ENCODE results near the gene HIPK3.

Gene HIPK3

GRCh38 chr11:33389635-33390034 is 132.5 kb downstream of the HIPK3 start:
- no peak overlapping the region for H3K4me3 Mint-ChIP-seq
- intact Hi-C loops (cut with micrococcal nuclease), result no loop called here
- H3K27ac Mint-ChIP-seq, result no peak overlapping the region
- H3K27me3 Mint-ChIP-seq, result peaks cover 8% of the 10 kb centered on the region
- H3K36me3 Mint-ChIP-seq (ENCODE audit: low read depth), result no peaks in the 10 kb centered on the region
- peaks cover 22% of the 10 kb centered on the region for H3K4me1 Mint-ChIP-seq (ENCODE audit: low read depth)
- H3K9me3 Mint-ChIP-seq, result no peaks in the 10 kb centered on the region

DNA sequence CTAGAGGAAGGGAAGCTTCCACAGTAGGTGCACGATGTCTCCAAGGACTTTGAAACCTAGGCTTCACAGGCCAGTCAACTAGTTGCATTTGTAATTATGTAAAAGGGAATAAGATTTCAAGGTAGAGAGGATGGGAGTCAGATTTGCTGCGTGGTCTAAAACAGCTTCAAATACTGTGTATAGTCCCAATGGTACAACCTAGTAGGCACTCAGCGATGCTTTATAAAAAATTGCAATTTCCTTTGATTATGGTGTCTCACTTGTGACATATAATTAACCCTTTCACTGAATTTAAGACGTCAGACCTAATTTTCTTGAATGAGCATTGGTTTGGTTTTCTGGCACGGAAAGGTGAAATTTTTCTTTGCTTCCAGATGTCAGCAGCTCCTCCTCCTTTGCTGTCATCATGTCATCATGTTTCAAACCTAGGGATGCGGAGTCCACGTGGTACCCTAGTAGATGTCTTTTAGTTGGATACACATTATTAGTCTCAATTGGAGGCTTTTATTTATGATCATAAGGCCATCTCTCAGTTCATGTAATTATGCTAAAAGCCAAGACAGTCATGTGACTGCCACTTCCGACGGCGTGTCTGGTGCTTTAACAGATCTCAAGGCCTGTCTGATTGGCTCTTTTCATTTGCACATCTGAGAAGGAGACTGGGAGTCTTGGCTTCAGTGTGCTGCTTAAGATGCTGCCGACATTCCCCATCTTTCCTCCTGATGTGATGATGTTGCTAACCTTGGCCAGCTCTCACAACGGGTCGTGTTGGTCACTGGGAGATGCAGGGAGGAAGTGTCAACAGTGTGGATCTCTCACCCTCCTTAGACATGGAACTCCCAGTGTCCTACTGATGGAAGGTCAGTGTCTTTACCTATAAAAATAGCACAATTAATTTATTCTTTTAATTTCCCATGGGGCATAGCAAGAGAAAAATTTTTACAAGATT is 134.0 kb downstream of the HIPK3 start:
- peaks cover 16% of the 10 kb centered on the region for H3K27me3 Mint-ChIP-seq
- intact Hi-C loops (cut with micrococcal nuclease), result no loop called here
- no peak overlapping the region for H3K27ac Mint-ChIP-seq
- no peaks in the 10 kb centered on the region for H3K9me3 Mint-ChIP-seq
- H3K4me1 Mint-ChIP-seq (ENCODE audit: low read depth), result peaks cover 22% of the 10 kb centered on the region
- H3K36me3 Mint-ChIP-seq (ENCODE audit: low read depth), result no peaks in the 10 kb centered on the region
- H3K4me3 Mint-ChIP-seq, result no peak overlapping the region

- H3K27me3 Mint-ChIP-seq, result peaks cover 18% of the 10 kb centered on the region
- H3K9me3 Mint-ChIP-seq, result no peaks in the 10 kb centered on the region
- peaks cover 22% of the 10 kb centered on the region for H3K4me1 Mint-ChIP-seq (ENCODE audit: low read depth)
- intact Hi-C loops (cut with micrococcal nuclease), result no loop called here
- H3K4me3 Mint-ChIP-seq, result no peak overlapping the region
- H3K36me3 Mint-ChIP-seq (ENCODE audit: low read depth), result no peaks in the 10 kb centered on the region
- H3K27ac Mint-ChIP-seq, result no peak overlapping the region
Observed at GRCh38 chr11:33391893-33392251, 134.7 kb downstream of the HIPK3 start.

DNA sequence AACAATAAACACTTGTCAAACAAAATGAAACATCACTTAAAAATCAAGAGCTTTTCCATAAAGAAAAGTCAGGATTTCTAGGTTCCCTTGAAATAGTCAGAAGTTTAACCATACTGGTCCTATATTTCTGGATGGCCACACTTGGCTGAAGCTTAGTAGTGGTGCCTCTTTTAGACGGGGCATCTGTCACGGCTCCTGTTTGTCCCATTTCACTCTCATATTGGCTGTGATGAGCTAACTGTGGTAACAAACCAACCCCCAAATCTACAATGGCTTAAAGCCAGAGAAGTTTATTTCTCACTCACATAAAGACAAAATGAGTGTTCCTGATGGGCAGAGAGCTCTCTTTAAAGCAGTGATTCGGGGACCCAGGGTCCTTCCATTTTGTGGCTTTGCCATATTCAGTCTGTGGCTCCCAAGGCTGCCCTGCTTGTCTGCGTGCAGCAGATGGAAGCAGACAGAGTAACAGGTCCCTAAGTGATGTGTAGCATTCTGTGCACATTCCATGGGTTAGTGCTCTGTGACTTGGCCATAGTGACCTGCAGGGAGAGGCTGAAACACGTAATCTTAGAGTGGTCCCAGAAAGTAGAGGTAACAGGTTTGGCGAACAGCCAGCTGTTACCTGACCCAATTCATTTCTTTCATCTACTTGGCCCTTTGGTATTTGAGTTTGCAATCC is 137.4 kb downstream of the HIPK3 start:
- Mint-ChIP-seq H3K4me3 (no peak overlapping the region), H3K9me3 (no peaks in the 10 kb centered on the region), H3K36me3 (ENCODE audit: low read depth) (no peaks in the 10 kb centered on the region), H3K27ac (no peak overlapping the region), H3K4me1 (ENCODE audit: low read depth) (peaks cover 6% of the 10 kb centered on the region), H3K27me3 (peaks cover 22% of the 10 kb centered on the region)
- intact Hi-C loops (cut with micrococcal nuclease), result no loop called here

GRCh38 chr11:33396361-33396760 is 139.2 kb downstream of the HIPK3 start:
- H3K9me3 Mint-ChIP-seq, result no peaks in the 10 kb centered on the region
- no peaks in the 10 kb centered on the region for H3K36me3 Mint-ChIP-seq (ENCODE audit: low read depth)
- intact Hi-C loops (cut with micrococcal nuclease), result no loop called here
- H3K27me3 Mint-ChIP-seq, result peaks cover 23% of the 10 kb centered on the region
- H3K4me1 Mint-ChIP-seq (ENCODE audit: low read depth), result no peaks in the 10 kb centered on the region
- H3K27ac Mint-ChIP-seq, result no peak overlapping the region
- no peak overlapping the region for H3K4me3 Mint-ChIP-seq

GRCh38 chr11:33399421-33399820 is 142.2 kb downstream of the HIPK3 start:
- peaks cover 21% of the 10 kb centered on the region for H3K27me3 Mint-ChIP-seq
- H3K36me3 Mint-ChIP-seq (ENCODE audit: low read depth), result no peaks in the 10 kb centered on the region
- no peak overlapping the region for H3K4me3 Mint-ChIP-seq
- H3K9me3 Mint-ChIP-seq, result no peaks in the 10 kb centered on the region
- intact Hi-C loops (cut with micrococcal nuclease), result no loop called here
- no peak overlapping the region for H3K27ac Mint-ChIP-seq
- H3K4me1 Mint-ChIP-seq (ENCODE audit: low read depth), result no peaks in the 10 kb centered on the region

DNA sequence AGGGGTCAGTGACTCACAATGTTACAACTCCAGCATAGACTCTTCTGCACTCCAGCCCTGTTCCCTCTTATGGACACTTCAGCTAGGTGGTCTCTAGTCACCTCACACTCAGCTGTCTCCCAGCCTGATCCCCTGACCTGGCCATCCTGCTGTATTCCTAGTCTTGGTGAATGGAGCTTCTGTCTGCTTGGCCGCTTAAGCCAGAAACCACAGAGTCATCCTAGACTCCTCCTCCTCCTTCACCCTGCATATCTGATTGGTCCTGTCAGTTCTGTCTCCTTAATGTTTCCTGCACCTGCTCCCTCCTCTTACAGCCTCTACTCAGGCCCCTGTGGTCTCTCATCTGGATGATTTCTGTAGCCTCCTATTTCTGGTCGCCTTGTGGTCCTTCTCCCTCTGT is 144.9 kb downstream of the HIPK3 start:
- Mint-ChIP-seq H3K36me3 (ENCODE audit: low read depth) (no peaks in the 10 kb centered on the region), H3K4me3 (no peak overlapping the region), H3K27ac (no peak overlapping the region), H3K9me3 (no peaks in the 10 kb centered on the region), H3K27me3 (peaks cover 12% of the 10 kb centered on the region), H3K4me1 (ENCODE audit: low read depth) (no peaks in the 10 kb centered on the region)
- intact Hi-C loops (cut with micrococcal nuclease), result no loop called here

DNA sequence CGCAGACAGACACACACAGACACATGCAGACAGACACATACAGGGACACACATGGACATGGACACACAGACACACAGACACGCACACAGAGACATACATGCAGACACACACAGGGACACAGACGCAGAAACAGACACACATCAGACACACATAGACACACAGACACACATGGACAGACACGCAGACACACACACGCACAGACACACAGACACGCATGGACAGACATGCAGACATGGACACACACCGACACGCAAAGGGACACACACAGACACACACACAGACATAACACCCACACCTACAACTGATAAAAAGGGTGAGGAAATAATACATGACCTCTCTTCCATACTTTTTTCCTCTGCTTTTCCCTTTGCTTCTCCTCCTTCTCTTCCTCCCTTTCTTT is 146.2 kb downstream of the HIPK3 start:
- Mint-ChIP-seq H3K27me3 (peaks cover 12% of the 10 kb centered on the region), H3K9me3 (no peaks in the 10 kb centered on the region), H3K4me1 (ENCODE audit: low read depth) (no peaks in the 10 kb centered on the region), H3K36me3 (ENCODE audit: low read depth) (no peaks in the 10 kb centered on the region), H3K4me3 (no peak overlapping the region), H3K27ac (no peak overlapping the region)
- intact Hi-C loops (cut with micrococcal nuclease), result no loop called here

GRCh38 chr11:33405834-33406602 is 148.8 kb downstream of the HIPK3 start:
- Mint-ChIP-seq H3K27ac (no peak overlapping the region), H3K9me3 (no peaks in the 10 kb centered on the region), H3K4me1 (ENCODE audit: low read depth) (no peaks in the 10 kb centered on the region), H3K36me3 (ENCODE audit: low read depth) (no peaks in the 10 kb centered on the region), H3K27me3 (peaks cover 14% of the 10 kb centered on the region), H3K4me3 (no peak overlapping the region)
- intact Hi-C loops (cut with micrococcal nuclease), result no loop called here

Measured in dendritic cell treated with granulocyte-macrophage colony-stimulating factor and Interleukin-4, amounts not matched to agents 40 ng/mL and 50 ng/mL, for 4 days (primary cell).